Endothelial cell of umbilical vein (primary cell): Measurements from ENCODE around the gene TMEM183A. TPM values are rescaled to one million over a fixed set of nuclear protein-coding genes. Genes with fewer than 3 reads are reported as not detected.

Experiments
- BruUV-seq: library from RNA; stranded (reverse); fragments of 400-500 nt; replicated peaks from 2 replicates; lab custom pipeline; 2021; lab: Mats Ljungman, UMichigan
- CTCF ChIA-PET: fragments of 300-600, 350-600 bp; sonication (Branson Sonifier 250); formaldehyde crosslinking; loops from one replicate; lab custom pipeline; 2021; ENCODE audit warnings: antibody characterized with exemption, inconsistent platforms; lab: Charles Lee
- POLR2A ChIA-PET: fragments of 300-600, 350-600 bp; sonication (Branson Sonifier 250); formaldehyde crosslinking; loops from one replicate; lab custom pipeline; 2021; ENCODE audit warnings: antibody characterized with exemption, inconsistent platforms; lab: Charles Lee
- DNase-seq: peaks from one replicate; pipeline ENCODE4 v3.0.0-alpha.2; 2011; ENCODE audit warnings: low read depth, low spot score
- FAIRE-seq: peaks from 2 replicates; lab custom pipeline; 2011; peaks lifted over from hg19 to GRCh38; lab: Jason Lieb, UNC
- H2AFZ ChIP-seq: 2 replicates; pipeline ENCODE4 v1.6.0; 2012; ENCODE audit warnings: low read depth, low read length, control low read depth, inconsistent platforms
- H3K27ac ChIP-seq: 2 replicates; pipeline ENCODE4 v1.5.1; 2011; ENCODE audit warnings: low read depth, mild to moderate bottlenecking, control low read depth, low read length, moderate library complexity; ENCODE audit not compliant: insufficient read depth
- H3K27me3 ChIP-seq, 2 experiments: 2 replicates each; pipeline versions ENCODE4 v1.6.0 to v1.6.1; 2011; ENCODE audit warnings: low read length in 2 of 2, mixed read lengths in 1 of 2; ENCODE audit not compliant: control insufficient read depth in 2 of 2, insufficient read depth in 2 of 2
- H3K36me3 ChIP-seq, 2 experiments: 2 replicates in 1 of 2; 3 replicates in 1 of 2; pipeline ENCODE4 v1.5.1; 2011; ENCODE audit warnings: low read length in 2 of 2, mild to moderate bottlenecking in 1 of 2, moderate library complexity in 1 of 2; ENCODE audit not compliant: control insufficient read depth in 2 of 2, insufficient read depth in 2 of 2; ENCODE audit errors: extremely low read depth in 1 of 2
- H3K4me1 ChIP-seq: 3 replicates; pipeline ENCODE4 v1.5.1; 2011; ENCODE audit warnings: mild to moderate bottlenecking, low read length; ENCODE audit not compliant: control insufficient read depth, insufficient read depth; ENCODE audit errors: extremely low read depth
- H3K4me2 ChIP-seq: 2 replicates; pipeline ENCODE4 v1.6.1; 2011; ENCODE audit warnings: low read length, control low read depth, mixed read lengths; ENCODE audit not compliant: insufficient read depth
- H3K4me3 ChIP-seq, 3 experiments: fragments of 200-600 bp in 1 of 3; sonication (generic), shearing (Covaris generic) in 1 of 3; replicated peaks in 1 of 3; 2 replicates each; pipeline ENCODE4 v1.5.1; 2011 to 2016; ENCODE audit warnings: control low read depth in 3 of 3, low read length in 3 of 3, mild to moderate bottlenecking in 2 of 3, inconsistent platforms in 1 of 3, low read depth in 1 of 3, moderate library complexity in 1 of 3; ENCODE audit not compliant: insufficient read depth in 1 of 3
- H3K79me2 ChIP-seq: 2 replicates; pipeline ENCODE4 v1.6.0; 2012; ENCODE audit warnings: low read length, inconsistent platforms; ENCODE audit not compliant: control insufficient read depth, insufficient read depth
- H3K9ac ChIP-seq: replicated peaks from 2 replicates; pipeline ENCODE3; 2011; ENCODE audit warnings: low read length, control low read depth; ENCODE audit not compliant: insufficient read depth; ENCODE audit errors: extremely low read depth
- H3K9me1 ChIP-seq: replicated peaks from 3 replicates; pipeline ENCODE4 v1.6.0; 2011; ENCODE audit warnings: mild to moderate bottlenecking, low read length; ENCODE audit not compliant: control insufficient read depth, insufficient read depth; ENCODE audit errors: extremely low read depth
- H3K9me3 ChIP-seq: replicated peaks from 2 replicates; pipeline ENCODE4 v1.5.1; 2012; ENCODE audit warnings: low read length, inconsistent platforms; ENCODE audit not compliant: control insufficient read depth, insufficient read depth
- H4K20me1 ChIP-seq: replicated peaks from 2 replicates; pipeline ENCODE3; 2011; ENCODE audit warnings: mild to moderate bottlenecking, low read length; ENCODE audit not compliant: control insufficient read depth, insufficient read depth; ENCODE audit errors: extremely low read depth
- CTCF ChIP-seq, 2 donors: IDR thresholded peaks; 1 replicate in 1 of 2; 2 replicates in 1 of 2; pipeline ENCODE4 v1.5.1; 2011; ENCODE audit warnings: low read length in 2 of 2, mild to moderate bottlenecking in 2 of 2, moderate library complexity in 2 of 2, control low read depth in 1 of 2, inconsistent platforms in 1 of 2, low read depth in 1 of 2; ENCODE audit not compliant: insufficient read depth in 1 of 2; ENCODE audit errors: extremely low read depth in 1 of 2
- EZH2 ChIP-seq: IDR thresholded peaks from 2 replicates; pipeline ENCODE4 v1.6.1; 2012; ENCODE audit warnings: borderline replicate concordance, low read depth, mild to moderate bottlenecking, moderate library complexity, low read length, inconsistent platforms; ENCODE audit not compliant: severe bottlenecking
- FOS ChIP-seq: IDR thresholded peaks from 2 replicates; pipeline ENCODE4 v1.6.1; 2011; ENCODE audit warnings: mild to moderate bottlenecking, low read length, moderate library complexity, borderline replicate concordance; ENCODE audit not compliant: insufficient read depth
- GATA2 ChIP-seq: IDR thresholded peaks from 2 replicates; pipeline ENCODE4 v1.7.0; 2011; ENCODE audit warnings: low read depth, mild to moderate bottlenecking, moderate library complexity, mixed read lengths, low read length; ENCODE audit not compliant: insufficient read length, insufficient read depth
- JUN ChIP-seq: IDR thresholded peaks from 2 replicates; pipeline ENCODE4 v1.6.1; 2011; ENCODE audit warnings: borderline replicate concordance, low read depth; ENCODE audit not compliant: insufficient read length, insufficient read depth
- MYC ChIP-seq: IDR thresholded peaks from one replicate; pipeline ENCODE4 v1.6.1; 2011; ENCODE audit warnings: mild to moderate bottlenecking, low read depth, low read length
- POLR2A ChIP-seq: IDR thresholded peaks from 2 replicates; pipeline ENCODE4 v1.6.1; 2012; ENCODE audit warnings: low read depth, mild to moderate bottlenecking, control low read depth, low read length
- POLR2AphosphoS5 ChIP-seq: IDR thresholded peaks from 2 replicates; pipeline ENCODE4 v1.6.1; 2012; ENCODE audit warnings: low read depth, mild to moderate bottlenecking, control low read depth, low read length, moderate library complexity; ENCODE audit not compliant: insufficient read depth
- dilution Hi-C: fragments of 300-500 bp; cut with MboI; formaldehyde crosslinking; loops from one replicate; pipeline ENCODE4 v1.15.0; 2019; ENCODE audit warnings: low sequenced_read_pairs; ENCODE audit not compliant: extremely low pct_ligation_motif_present
- intact Hi-C: fragments of 100-400 bp; cut with micrococcal nuclease; formaldehyde crosslinking; loops from one replicate; pipeline ENCODE4 v1.10.0; 2022
- polyA plus RNA-seq, 4 experiments: library from polyadenylated mRNA; depleted of rRNA in 3 of 4; stranded (reverse) in 3 of 4; unstranded in 1 of 4; fragments of >200 nt; gene quantifications; 2 replicates each; pipeline versions ENCODE4 v1.2.1 to v1.2.3, GENCODE V29; 2011 to 2012; ENCODE audit warnings: missing spikeins in 1 of 4
- total RNA-seq: library from RNA; stranded (reverse); gene quantifications from 2 replicates; pipeline ENCODE4 v1.2.3, GENCODE V29; 2021
- TF ChIP-seq, protein P1 (sequence below): IDR thresholded peaks from 2 replicates; pipeline ENCODE4 v1.6.1; 2011; ENCODE audit not compliant: insufficient read depth, insufficient read length

Gene TMEM183A
- total and polyA plus RNA-seq, 2 donors (not counting 3 experiments of a cell fraction or from before 2014, with no cell fraction given): 59.4 to 110 TPM

GRCh38 chr1:202958544-202959275, 48.5 kb upstream of the TMEM183A start:
- POLR2A ChIA-PET: no interaction called here
- no TSS peak for BruUV-seq

More at GRCh38 chr1:202958544-202959275, 48.5 kb upstream of the TMEM183A start:
- intact Hi-C loops (loop anchor here (1.0 to 2.0 kb wide), 3 partner anchors 8 to 70 kb away; partner anchors contain the start of genes KLHL12 and RABIF), dilution Hi-C loops (no loop called here)
- Histone ChIP-seq H3K79me2 (peaks cover 40% of the 10 kb centered on the region), H3K4me3 (peak overlapping the region; percentile 49 to 99 (median 79)), H3K9me1 (no peaks in the 10 kb centered on the region), H3K9ac (peak overlapping the region; percentile 6), H2AFZ (peak overlapping the region; percentile 98), H3K27me3 (no peaks in the 10 kb centered on the region), H3K4me1 (peaks cover 15% of the 10 kb centered on the region), H3K4me2 (peak overlapping the region; percentile 79), H3K27ac (no peak overlapping the region), H4K20me1 (peaks cover 3% of the 10 kb centered on the region), H3K36me3 (peaks cover 0 to 8% of the 10 kb centered on the region in 2 experiments), H3K9me3 (no peaks in the 10 kb centered on the region)
- TF ChIP-seq POLR2AphosphoS5 (no peak), JUN (no peak), EZH2 (no peak), CTCF (IDR thresholded peaks at IDR 0.05; ENCODE audit: extremely low read depth in 1 of 2, insufficient read depth in 1 of 2, low read depth in 1 of 2, low read length in 2 of 2) (no peak), GATA2 (no peak), FOS (no peak), POLR2A (no peak), MYC (no peak)
- TF ChIP-seq, protein P1, sequence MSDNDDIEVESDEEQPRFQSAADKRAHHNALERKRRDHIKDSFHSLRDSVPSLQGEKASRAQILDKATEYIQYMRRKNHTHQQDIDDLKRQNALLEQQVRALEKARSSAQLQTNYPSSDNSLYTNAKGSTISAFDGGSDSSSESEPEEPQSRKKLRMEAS: no peak
- FAIRE-seq (no peak), DNase-seq (no peak)
- CTCF ChIA-PET: interaction anchor here (0.8 to 0.9 kb wide), 2 partner anchors 9 to 12 kb away, joined by 3 to 4 read pairs; no protein-coding TSS in a partner anchor
